Measurements from ENCODE around the gene THBD.
"Not testable (repeated sequence)": the region's sequence is repeated elsewhere in the genome, so short reads cannot be mapped to it uniquely, and the experiment has no call there.

DNA sequence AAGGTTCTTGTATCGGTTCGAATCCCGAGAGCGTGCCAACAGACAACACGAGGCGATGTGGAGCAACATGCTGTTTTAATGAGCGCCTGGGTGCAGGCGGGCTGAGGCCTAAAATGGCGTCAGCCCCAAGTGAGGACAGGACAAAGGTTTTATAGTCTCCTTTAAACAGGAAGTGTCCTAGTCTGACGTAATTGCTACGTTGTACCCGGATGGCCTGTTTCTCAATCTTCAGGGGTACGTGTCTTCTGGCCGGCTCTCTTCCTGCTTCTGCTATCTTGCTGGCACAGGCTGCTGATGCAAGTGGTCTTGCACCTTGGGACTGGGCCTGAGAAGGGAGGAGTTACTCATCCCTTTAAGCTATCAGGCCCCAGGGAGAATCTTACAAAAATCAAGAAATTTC lies 24.0 kb downstream of the THBD start:
- TF ChIP-seq, protein P1, sequence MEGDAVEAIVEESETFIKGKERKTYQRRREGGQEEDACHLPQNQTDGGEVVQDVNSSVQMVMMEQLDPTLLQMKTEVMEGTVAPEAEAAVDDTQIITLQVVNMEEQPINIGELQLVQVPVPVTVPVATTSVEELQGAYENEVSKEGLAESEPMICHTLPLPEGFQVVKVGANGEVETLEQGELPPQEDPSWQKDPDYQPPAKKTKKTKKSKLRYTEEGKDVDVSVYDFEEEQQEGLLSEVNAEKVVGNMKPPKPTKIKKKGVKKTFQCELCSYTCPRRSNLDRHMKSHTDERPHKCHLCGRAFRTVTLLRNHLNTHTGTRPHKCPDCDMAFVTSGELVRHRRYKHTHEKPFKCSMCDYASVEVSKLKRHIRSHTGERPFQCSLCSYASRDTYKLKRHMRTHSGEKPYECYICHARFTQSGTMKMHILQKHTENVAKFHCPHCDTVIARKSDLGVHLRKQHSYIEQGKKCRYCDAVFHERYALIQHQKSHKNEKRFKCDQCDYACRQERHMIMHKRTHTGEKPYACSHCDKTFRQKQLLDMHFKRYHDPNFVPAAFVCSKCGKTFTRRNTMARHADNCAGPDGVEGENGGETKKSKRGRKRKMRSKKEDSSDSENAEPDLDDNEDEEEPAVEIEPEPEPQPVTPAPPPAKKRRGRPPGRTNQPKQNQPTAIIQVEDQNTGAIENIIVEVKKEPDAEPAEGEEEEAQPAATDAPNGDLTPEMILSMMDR (IDR thresholded peaks at IDR 0.05; ENCODE audit: insufficient read depth, low read length) = not testable (repeated sequence)
- peak; percentile 75 for TF ChIP-seq POLR2AphosphoS5 (IDR thresholded peaks at IDR 0.05; ENCODE audit: low read depth)
- TF ChIP-seq REST (IDR thresholded peaks at IDR 0.05; ENCODE audit: insufficient replicate concordance, low read depth) = not testable (repeated sequence)

Measured in HL-60 (cell line).